NB4 (cell line): ENCODE data around the gene LMNTD2.

ENCODE experiments used
- MYC ChIP-seq: IDR thresholded peaks from 2 replicates; pipeline ENCODE4 v1.6.1; 2011; ENCODE audit warnings: low read depth, low read length
- POLR2A ChIP-seq: IDR thresholded peaks from 2 replicates; pipeline ENCODE4 v1.6.1; 2011; ENCODE audit warnings: mild to moderate bottlenecking; ENCODE audit not compliant: insufficient read length; ENCODE audit errors: extremely low read depth
- TF ChIP-seq, protein P1 (sequence below): IDR thresholded peaks from one replicate; pipeline ENCODE4 v1.5.1; 2012; ENCODE audit warnings: low read depth, low read length

DNA sequence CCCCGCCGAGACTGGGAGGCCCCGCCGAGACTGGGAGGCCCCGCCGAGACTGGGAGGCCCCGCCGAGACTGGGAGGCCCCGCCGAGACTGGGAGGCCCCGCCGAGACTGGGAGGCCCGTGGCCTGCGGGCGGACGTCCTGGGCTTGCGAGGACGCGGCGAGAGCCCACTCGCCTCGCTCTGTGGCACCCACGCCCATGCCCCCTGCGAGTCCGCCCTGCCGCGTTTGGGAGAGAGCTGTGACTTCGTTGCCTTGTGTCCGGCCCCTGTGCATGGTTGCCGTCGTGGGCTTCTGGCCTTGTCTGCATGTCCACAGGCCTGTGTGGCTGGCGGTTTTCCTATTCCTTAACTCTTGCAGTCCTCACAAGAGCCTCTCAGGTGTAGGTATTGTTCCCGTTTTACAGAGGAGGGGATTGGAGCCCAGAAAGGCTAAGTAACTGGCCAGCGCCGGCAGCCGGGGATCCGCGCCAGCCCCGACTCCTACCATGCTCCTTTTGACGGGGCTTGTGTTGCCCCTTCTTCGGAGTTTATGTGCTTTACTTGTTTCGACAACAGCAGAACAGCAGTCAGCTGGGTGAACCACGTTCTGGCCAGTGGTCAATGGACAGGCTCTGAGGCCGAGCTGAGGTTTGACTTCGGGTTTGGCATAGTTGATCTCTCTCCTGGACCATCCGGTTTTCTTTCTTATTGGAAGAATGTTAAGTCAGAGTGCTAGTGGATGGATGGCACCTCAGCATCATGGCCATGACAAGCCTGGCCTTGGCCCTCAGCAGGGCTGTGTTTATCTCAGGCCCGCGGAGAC, 16.5 kb upstream of the LMNTD2 start:
- TF ChIP-seq, protein P1, sequence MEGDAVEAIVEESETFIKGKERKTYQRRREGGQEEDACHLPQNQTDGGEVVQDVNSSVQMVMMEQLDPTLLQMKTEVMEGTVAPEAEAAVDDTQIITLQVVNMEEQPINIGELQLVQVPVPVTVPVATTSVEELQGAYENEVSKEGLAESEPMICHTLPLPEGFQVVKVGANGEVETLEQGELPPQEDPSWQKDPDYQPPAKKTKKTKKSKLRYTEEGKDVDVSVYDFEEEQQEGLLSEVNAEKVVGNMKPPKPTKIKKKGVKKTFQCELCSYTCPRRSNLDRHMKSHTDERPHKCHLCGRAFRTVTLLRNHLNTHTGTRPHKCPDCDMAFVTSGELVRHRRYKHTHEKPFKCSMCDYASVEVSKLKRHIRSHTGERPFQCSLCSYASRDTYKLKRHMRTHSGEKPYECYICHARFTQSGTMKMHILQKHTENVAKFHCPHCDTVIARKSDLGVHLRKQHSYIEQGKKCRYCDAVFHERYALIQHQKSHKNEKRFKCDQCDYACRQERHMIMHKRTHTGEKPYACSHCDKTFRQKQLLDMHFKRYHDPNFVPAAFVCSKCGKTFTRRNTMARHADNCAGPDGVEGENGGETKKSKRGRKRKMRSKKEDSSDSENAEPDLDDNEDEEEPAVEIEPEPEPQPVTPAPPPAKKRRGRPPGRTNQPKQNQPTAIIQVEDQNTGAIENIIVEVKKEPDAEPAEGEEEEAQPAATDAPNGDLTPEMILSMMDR, result no peak
- TF ChIP-seq POLR2A (no peak), MYC (no peak)
